Measurements from ENCODE around the gene CCL17. TPM values are rescaled to one million over a fixed set of nuclear protein-coding genes. Genes with fewer than 3 reads are reported as not detected.
A peak's percentile ranks its signal among the peaks of the same experiment; 100 is the strongest.

Gene CCL17
- total and polyA plus RNA-seq, 8 donors = 1.1 TPM; not detected in 7

- no peak for TF ChIP-seq CTCF (IDR thresholded peaks at IDR 0.05)
- H3K9me3 ChIP-seq = no peaks in the 10 kb centered on the region
- no peak for ATAC-seq
- no peak for DNase-seq
- H3K36me3 ChIP-seq = no peaks in the 10 kb centered on the region
- H3K4me3 ChIP-seq = no peak overlapping the region
- H3K27me3 ChIP-seq = no peaks in the 10 kb centered on the region
- H3K4me1 ChIP-seq = peaks cover 0 to 2% (median 0%) of the 10 kb centered on the region in 3 donors
- 65 to 66% methylated on average over 5 of the region's 5 CpGs for WGBS, 2 donors
- FAIRE-seq = no peak
- intact Hi-C loops (cut with DNase I) = no loop called here
- H3K27ac ChIP-seq = peak overlapping the region in 1 of 4 donors; percentile 19
These were observed 13.8 kb upstream of the CCL17 start for GRCh38 chr16:57390636-57391295.

- Histone ChIP-seq H3K9me3 (no peaks in the 10 kb centered on the region), H3K4me3 (no peak overlapping the region), H3K27me3 (no peaks in the 10 kb centered on the region), H3K4me1 (peaks cover 0 to 2% (median 0%) of the 10 kb centered on the region in 3 donors), H3K27ac (no peak overlapping the region), H3K36me3 (no peaks in the 10 kb centered on the region)
- FAIRE-seq (no peak), DNase-seq (no peak), ATAC-seq (no peak)
- intact Hi-C loops (cut with DNase I) = no loop called here
- no peak for TF ChIP-seq CTCF (IDR thresholded peaks at IDR 0.05)
- WGBS, 2 donors = 81 to 86% methylated on average over 4 of the region's 4 CpGs
These were observed 13.3 kb upstream of the CCL17 start for GRCh38 chr16:57391300-57391699.

GRCh38 chr16:57391708-57392107, 12.9 kb upstream of the CCL17 start:
- Histone ChIP-seq H3K4me1 (peaks cover 0 to 2% (median 0%) of the 10 kb centered on the region in 3 donors), H3K4me3 (no peak overlapping the region), H3K27me3 (no peaks in the 10 kb centered on the region), H3K9me3 (no peaks in the 10 kb centered on the region), H3K36me3 (no peaks in the 10 kb centered on the region), H3K27ac (peak overlapping the region in 1 of 4 donors; percentile 67)
- intact Hi-C loops (cut with DNase I) = no loop called here
- no peak for TF ChIP-seq CTCF (IDR thresholded peaks at IDR 0.05)
- DNase-seq (no peak), ATAC-seq (no peak), FAIRE-seq (no peak)
- 88 to 89% methylated on average over 5 of the region's 5 CpGs for WGBS, 2 donors

DNA sequence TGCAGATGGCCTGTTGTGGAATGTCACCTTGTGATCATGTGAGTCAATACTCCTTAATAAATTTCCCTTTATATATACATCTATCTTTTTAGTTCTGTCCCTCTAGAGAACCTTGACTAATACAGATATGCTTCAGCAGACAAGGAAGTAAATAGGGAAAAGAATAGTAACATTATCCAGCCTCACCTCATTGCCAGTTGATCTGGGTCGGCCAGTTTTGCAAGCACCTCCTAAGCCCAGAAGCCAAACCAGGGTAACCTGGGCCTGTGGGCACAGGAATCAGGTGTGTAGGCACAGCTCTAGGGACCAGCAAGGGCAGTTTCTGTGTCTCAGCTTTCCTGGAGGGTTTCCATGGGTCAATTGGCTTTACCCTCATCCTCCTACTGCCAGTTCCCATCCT, 11.9 kb upstream of the CCL17 start:
- ATAC-seq (peak; percentile 28 to 83 (median 72)), DNase-seq (no peak), FAIRE-seq (no peak)
- Histone ChIP-seq H3K4me1 (peaks cover 0 to 2% (median 0%) of the 10 kb centered on the region in 3 donors), H3K27me3 (no peaks in the 10 kb centered on the region), H3K27ac (peak overlapping the region in 2 of 4 donors; percentile 62 to 67), H3K36me3 (no peaks in the 10 kb centered on the region), H3K9me3 (no peaks in the 10 kb centered on the region), H3K4me3 (no peak overlapping the region)
- TF ChIP-seq CTCF (IDR thresholded peaks at IDR 0.05) = no peak
- WGBS, 2 donors = 40 to 44% methylated on average over 1 of the region's 1 CpG
- intact Hi-C loops (cut with DNase I) = no loop called here

- Histone ChIP-seq H3K9me3 (no peaks in the 10 kb centered on the region), H3K27me3 (no peaks in the 10 kb centered on the region), H3K4me3 (no peak overlapping the region), H3K36me3 (no peaks in the 10 kb centered on the region), H3K27ac (no peak overlapping the region), H3K4me1 (peaks cover 0 to 2% (median 0%) of the 10 kb centered on the region in 3 donors)
- peak in 3 of 4 donors; percentile 11 to 43 (median 32) for ATAC-seq
- intact Hi-C loops (cut with DNase I) = no loop called here
- TF ChIP-seq CTCF (IDR thresholded peaks at IDR 0.05) = no peak
- peak in 1 of 6 donors; percentile 31 for DNase-seq
- WGBS, 2 donors = 39 to 46% methylated on average over 7 of the region's 7 CpGs
- no peak for FAIRE-seq
These were observed 10.1 kb upstream of the CCL17 start for GRCh38 chr16:57394444-57394843.

Data from pancreas (tissue), 10 donors.